GM18508 (cell line): ENCODE results near the gene DCDC1.

Experiments
- ATAC-seq: cut with Tn5 transposase; IDR thresholded peaks from one replicate; pipeline ENCODE4 v1.9.1; 2021; ENCODE audit warnings: moderate number of reproducible peaks; ENCODE audit not compliant: insufficient read depth, unreplicated experiment

DCDC1 gene

DNA sequence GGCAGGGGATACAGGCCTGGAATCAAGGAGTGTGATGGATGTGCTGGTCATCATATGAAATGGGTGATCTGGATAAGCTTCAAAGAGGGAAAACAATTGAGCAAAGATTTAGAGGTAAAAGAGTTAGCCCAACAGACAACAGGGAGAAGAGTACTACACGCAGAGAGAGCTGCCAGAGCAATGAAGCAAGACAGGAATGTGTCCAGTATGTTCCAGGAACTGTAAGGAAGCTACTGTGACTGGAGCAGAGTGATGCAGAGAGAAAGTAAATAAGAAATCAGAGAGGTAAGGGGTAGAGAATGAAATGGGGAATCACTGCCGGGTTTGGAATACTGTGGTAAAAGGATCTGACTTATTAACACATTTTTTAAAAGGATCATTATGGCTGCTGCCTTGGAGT, 255.1 kb downstream of the DCDC1 start:
- no peak for ATAC-seq

DNA sequence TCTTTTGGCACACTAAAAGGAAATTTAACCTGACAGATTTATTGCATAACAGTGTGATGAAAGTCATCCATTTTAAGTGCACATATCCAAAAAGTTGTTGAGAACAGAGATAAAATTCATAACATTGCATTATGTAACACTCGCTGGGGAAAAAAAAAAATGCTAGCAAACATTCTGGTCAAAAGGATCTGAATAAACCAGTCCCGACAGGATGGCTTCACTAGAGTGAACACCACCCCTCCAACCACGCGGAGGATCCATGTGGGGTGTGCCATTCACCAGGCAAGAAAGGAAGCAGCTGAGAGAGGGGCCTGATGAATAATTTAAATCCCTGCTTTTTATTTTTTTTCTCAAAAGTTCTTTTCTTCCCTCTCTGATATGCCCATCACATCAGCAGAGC, 258.7 kb downstream of the DCDC1 start:
- no peak for ATAC-seq

GRCh38 chr11:31109446-31109845, 260.1 kb downstream of the DCDC1 start:
- no peak for ATAC-seq

GRCh38 chr11:31107649-31108048, 261.9 kb downstream of the DCDC1 start:
- ATAC-seq = no peak

DNA sequence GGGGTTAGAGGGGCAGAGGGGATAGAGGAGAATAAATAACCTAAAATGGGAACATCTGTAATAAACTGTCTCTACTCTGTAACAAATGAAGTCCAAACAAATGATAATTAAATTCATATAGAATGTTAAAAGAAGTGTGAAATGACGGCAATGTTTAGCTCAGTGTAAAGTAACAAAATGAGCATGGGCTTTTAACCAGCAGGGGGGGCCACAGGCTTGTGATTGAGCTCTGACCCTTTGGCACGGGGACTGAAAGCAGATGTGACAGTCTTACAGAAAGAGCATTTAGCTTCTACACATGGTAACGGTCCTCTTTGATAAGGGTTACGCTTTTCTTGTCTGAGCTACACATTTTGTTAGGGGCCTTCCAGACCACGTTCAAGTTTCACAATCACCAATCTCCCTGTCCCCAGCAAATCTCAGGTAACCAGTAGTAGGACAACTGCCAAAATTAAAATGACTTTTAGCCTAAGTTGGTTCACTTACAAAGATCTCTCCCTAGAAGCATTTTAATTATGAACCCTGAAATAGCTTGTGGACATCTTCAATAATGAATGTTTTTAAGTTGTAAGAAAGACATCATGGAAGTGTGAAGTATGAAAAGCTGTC, 262.5 kb downstream of the DCDC1 start:
- ATAC-seq = peak; percentile 83

DNA sequence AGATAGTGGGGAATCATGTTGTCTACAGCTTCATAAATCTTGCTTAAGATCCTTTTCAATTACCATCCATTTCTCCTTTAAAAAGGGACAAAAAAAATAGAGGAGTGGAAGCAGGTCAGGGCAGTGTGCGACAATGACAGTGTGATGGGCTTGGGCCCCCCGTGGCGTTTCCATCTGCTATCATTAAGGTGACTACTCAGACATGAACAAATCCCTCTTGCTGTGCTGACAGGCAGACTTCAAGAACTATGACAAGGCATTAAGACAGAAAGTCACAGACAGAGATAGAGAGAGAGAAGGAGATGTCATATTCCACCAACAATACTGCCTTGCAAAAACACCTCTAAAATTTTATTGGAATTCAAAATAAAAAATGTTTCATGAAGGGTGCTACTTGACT, 263.2 kb downstream of the DCDC1 start:
- no peak for ATAC-seq

GRCh38 chr11:31102875-31103274, 266.7 kb downstream of the DCDC1 start:
- ATAC-seq = no peak

DNA sequence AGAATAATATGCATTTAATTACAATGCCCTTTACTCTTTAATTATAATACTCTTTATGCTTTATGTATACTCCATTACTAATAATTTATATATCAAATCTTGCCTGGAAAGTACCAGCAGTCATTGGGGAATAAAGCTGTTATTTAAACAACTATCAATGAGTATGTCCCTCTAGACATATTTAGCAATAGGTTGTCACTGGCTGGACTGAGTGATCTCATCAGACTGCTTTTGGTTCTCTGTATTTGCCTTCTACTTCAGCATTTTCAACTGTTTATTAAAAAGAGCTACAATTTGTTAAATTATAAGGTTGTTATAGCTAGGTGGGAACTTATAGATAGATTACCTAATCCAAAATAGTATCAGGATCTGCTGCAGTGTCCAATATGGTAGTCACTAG, 267.2 kb downstream of the DCDC1 start:
- no peak for ATAC-seq

DNA sequence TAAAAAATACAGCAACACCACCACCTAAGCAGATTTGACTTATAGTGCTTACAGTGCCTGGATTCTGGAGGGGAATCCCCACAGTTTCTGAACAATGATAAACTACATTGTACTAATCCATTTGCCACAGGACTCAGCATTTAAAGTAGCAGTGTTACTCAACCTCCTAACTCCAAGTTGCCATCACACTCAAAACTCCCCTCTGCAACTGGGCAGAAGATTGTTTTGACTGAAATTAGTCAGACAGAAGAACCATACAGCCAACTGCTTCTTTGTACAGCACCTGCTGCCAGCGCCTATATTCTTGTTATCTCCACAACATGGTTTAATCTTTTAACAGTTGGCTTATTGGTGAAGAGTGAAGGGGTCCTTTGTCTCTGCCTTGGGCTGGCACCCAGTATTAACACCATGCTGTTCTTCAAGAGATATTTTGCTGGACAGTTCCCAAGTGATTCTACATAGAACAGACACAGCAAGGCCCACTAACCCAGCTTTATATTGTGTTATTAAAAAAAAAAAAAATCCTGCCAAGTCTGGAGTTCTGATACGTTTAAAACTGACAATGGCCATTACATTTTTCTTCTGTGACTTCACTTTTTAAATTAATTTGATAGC, 273.2 kb downstream of the DCDC1 start:
- no peak for ATAC-seq

DNA sequence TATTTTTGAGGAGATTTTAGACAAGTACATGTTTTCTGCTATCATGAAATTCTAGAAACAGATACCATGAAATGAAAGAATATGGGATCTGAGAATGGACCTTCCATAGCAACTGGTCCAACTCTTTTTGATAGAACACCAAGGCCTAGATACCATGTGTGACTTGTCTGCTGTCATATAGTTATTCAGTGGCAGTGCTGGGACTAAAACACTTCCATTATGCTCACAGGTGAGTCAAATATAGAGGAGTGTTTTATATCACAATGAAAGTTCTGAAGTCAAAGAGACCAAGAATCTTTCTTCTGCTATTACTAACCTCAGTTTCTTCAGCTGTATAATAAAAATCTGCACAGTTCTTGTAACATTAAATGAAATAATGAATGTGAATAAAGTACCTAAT, 276.9 kb downstream of the DCDC1 start:
- no peak for ATAC-seq

GRCh38 chr11:31089117-31089516, 280.4 kb downstream of the DCDC1 start:
- ATAC-seq = no peak

GRCh38 chr11:31069447-31070205, 299.9 kb downstream of the DCDC1 start:
- ATAC-seq = no peak

DNA sequence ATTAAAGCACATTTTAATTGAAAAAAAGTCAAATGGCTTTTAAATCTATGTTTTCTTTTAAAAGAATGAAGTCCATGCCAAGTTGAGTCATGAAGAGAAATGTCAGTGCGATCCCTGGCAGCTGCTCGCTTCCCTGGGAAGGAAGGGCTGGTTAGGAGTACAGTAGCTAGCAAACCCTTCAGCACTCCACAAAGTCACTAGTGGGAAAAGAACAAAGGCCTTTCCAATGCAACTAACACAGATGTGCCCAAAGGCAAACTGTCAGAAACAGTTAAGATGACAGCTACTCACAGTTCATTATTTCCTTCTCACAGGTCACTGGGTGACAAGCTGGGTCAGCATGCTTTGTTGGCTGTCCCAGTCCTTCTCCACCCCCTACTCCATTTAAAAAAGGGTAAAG, 308.7 kb downstream of the DCDC1 start:
- no peak for ATAC-seq

DNA sequence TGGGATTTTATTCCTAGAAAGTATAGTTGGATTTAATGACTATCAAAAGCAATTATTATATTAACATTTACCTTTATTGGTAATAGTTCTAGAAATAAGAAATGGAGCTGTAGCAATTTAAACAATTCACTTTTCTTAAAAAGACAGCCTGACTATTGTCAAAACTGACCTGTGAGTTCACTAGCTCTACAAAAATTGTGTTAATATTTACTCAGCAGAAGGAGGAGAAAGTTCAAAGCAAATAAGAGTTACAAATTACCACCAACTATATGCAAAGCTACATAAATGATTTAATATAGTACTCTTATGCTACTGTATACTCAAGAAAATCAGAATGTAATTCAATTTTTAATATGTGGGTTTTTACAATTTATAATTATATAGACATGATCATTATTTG, 310.0 kb downstream of the DCDC1 start:
- ATAC-seq = no peak

GRCh38 chr11:31050061-31050765, 319.3 kb downstream of the DCDC1 start:
- no peak for ATAC-seq

GRCh38 chr11:31045335-31045734, 324.2 kb downstream of the DCDC1 start:
- no peak for ATAC-seq

GRCh38 chr11:31030138-31030792, 339.3 kb downstream of the DCDC1 start:
- ATAC-seq = no peak

GRCh38 chr11:31026315-31026714, 343.2 kb downstream of the DCDC1 start:
- no peak for ATAC-seq

GRCh38 chr11:31022080-31022479, 347.5 kb downstream of the DCDC1 start:
- no peak for ATAC-seq

GRCh38 chr11:31019786-31020185, 349.8 kb downstream of the DCDC1 start:
- ATAC-seq = no peak

DNA sequence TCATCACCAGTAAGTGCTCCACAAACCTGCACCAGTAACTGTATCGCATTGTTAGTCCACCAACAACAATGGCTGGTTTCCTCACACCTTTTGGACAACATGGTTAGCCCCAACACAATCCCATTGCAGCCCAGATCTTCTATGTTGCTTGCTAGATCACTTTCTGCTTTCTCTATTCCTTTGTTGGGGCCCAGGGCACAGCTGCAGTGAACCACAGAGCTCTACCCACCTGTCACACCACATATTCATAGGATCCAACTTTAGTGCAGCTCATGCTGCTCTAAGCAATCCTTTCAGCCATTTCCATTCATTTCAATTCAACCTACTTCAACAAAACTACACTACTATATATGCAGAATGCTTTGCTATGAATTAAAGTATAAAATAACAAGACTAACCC, 364.3 kb downstream of the DCDC1 start:
- ATAC-seq = no peak
